ENCODE results near the gene DNAJC19. TPM values are rescaled to one million over a fixed set of nuclear protein-coding genes. Genes with fewer than 3 reads are reported as not detected.
"Not testable (repeated sequence)": the region's sequence is repeated elsewhere in the genome, so short reads cannot be mapped to it uniquely, and the experiment has no call there.

Gene DNAJC19
- total and polyA plus RNA-seq, 5 donors from 2014 or later, result 23.8 to 112 (median 88.3) TPM

DNA sequence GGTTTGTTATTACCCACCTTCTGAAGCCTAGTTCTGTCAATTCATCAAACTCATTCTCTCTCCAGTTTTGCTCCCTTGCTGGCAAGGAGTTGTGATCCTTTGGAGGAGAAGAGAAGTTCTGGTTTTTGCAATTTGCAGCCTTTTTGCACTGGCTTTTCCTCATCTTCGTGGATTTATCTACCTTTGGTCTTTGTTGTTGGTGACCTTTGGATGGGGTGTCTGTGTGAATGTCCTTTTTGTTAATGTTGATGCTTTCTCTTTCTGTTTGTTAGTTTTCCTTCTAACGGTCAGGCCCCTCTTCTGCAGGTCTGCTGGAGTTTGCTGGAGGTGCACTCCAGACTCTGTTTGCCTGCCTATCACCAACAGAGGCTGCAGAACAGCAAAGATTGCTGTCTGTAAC lies 13.9 kb upstream of the DNAJC19 start:
- DNase-seq; H3K9me3 ChIP-seq (ENCODE audit: control insufficient read depth in 2 of 2, low read length in 2 of 2); H3K36me3 ChIP-seq (ENCODE audit: control insufficient read depth, insufficient read depth, low read length); H3K4me3 Mint-ChIP-seq; H3K27ac Mint-ChIP-seq; H3K4me1 ChIP-seq (ENCODE audit: control insufficient read depth, insufficient read depth, low read length, poor library complexity, severe bottlenecking); H3K36me3 Mint-ChIP-seq; H3K4me3 ChIP-seq (ENCODE audit: low read depth, low read length); H3K27ac ChIP-seq (ENCODE audit: insufficient read depth, low read length, poor library complexity, severe bottlenecking); ATAC-seq (ENCODE audit: low read depth in 2 of 2); H3K27me3 ChIP-seq (ENCODE audit: control insufficient read depth, insufficient read depth, low read length); H3K4me1 Mint-ChIP-seq: not testable (repeated sequence)
- Mint-ChIP-seq H3K27me3 (peaks cover 11% of the 10 kb centered on the region), H3K9me3 (peaks cover 2 to 33% (median 6%) of the 10 kb centered on the region in 7 donors)

DNA sequence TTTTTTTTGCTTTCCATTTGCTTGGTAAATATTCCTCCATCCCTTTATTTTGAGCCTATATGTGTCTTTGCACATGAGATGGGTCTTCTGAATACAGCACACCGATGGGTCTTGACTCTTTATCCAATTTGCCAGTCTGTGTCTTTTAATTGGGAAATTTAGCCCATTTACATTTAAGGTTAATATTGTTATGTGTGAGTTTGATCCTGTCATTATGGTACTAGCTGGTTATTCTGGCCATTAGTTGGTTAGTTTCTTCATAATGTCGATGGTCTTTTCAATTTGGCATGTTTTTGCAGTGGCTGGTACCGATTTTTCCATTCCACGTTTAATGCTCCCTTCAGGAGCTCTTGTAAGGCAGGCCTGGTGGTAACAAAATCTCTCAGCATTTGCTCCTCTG lies 12.8 kb upstream of the DNAJC19 start:
- not testable (repeated sequence) for H3K27ac ChIP-seq (ENCODE audit: insufficient read depth, low read length, poor library complexity, severe bottlenecking); H3K4me3 Mint-ChIP-seq; ATAC-seq (ENCODE audit: low read depth in 2 of 2); H3K27me3 ChIP-seq (ENCODE audit: control insufficient read depth, insufficient read depth, low read length); H3K4me1 ChIP-seq (ENCODE audit: control insufficient read depth, insufficient read depth, low read length, poor library complexity, severe bottlenecking); H3K36me3 Mint-ChIP-seq; H3K27ac Mint-ChIP-seq; DNase-seq; H3K36me3 ChIP-seq (ENCODE audit: control insufficient read depth, insufficient read depth, low read length); H3K4me3 ChIP-seq (ENCODE audit: low read depth, low read length); H3K9me3 ChIP-seq (ENCODE audit: control insufficient read depth in 2 of 2, low read length in 2 of 2); H3K4me1 Mint-ChIP-seq
- H3K27me3 Mint-ChIP-seq, result peaks cover 11% of the 10 kb centered on the region
- peaks cover 4 to 33% (median 6%) of the 10 kb centered on the region in 7 donors for H3K9me3 Mint-ChIP-seq

GRCh38 chr3:180996415-180996932 lies 6.9 kb upstream of the DNAJC19 start:
- H3K36me3 Mint-ChIP-seq, result peaks cover 4% of the 10 kb centered on the region
- no peak for ATAC-seq (ENCODE audit: low read depth in 2 of 2)
- H3K4me3 Mint-ChIP-seq, result no peak overlapping the region
- peaks cover 0 to 2% (median under 1%) of the 10 kb centered on the region in 4 donors for H3K4me1 Mint-ChIP-seq
- no peak for DNase-seq
- Histone ChIP-seq H3K27me3 (ENCODE audit: control insufficient read depth, insufficient read depth, low read length) (peaks cover 8% of the 10 kb centered on the region), H3K36me3 (ENCODE audit: control insufficient read depth, insufficient read depth, low read length) (no peaks in the 10 kb centered on the region), H3K4me1 (ENCODE audit: control insufficient read depth, insufficient read depth, low read length, poor library complexity, severe bottlenecking) (no peaks in the 10 kb centered on the region), H3K9me3 (ENCODE audit: control insufficient read depth in 2 of 2, low read length in 2 of 2) (no peaks in the 10 kb centered on the region), H3K4me3 (ENCODE audit: low read depth, low read length) (no peak overlapping the region), H3K27ac (ENCODE audit: insufficient read depth, low read length, poor library complexity, severe bottlenecking) (no peak overlapping the region)
- peaks cover 11% of the 10 kb centered on the region for H3K27me3 Mint-ChIP-seq
- peaks cover 0 to 12% (median 4%) of the 10 kb centered on the region in 7 donors for H3K9me3 Mint-ChIP-seq
- no peak overlapping the region for H3K27ac Mint-ChIP-seq

GRCh38 chr3:180990505-180990904 lies 969 bp upstream of the DNAJC19 start:
- Mint-ChIP-seq H3K27ac (peak overlapping the region; percentile 94 to 99 (median 98)), H3K9me3 (no peaks in the 10 kb centered on the region), H3K4me3 (peak overlapping the region; percentile 94 to 98 (median 96)), H3K27me3 (peaks cover 15% of the 10 kb centered on the region), H3K36me3 (peaks cover 3% of the 10 kb centered on the region), H3K4me1 (peaks cover 23 to 51% (median 30%) of the 10 kb centered on the region in 4 donors)
- no peak for DNase-seq
- H3K27me3 ChIP-seq (ENCODE audit: control insufficient read depth, insufficient read depth, low read length), result peaks cover 3% of the 10 kb centered on the region
- no peak overlapping the region for H3K27ac ChIP-seq (ENCODE audit: insufficient read depth, low read length, poor library complexity, severe bottlenecking)
- H3K4me3 ChIP-seq (ENCODE audit: low read depth, low read length), result peak overlapping the region; percentile 100
- peaks cover 23% of the 10 kb centered on the region for H3K4me1 ChIP-seq (ENCODE audit: control insufficient read depth, insufficient read depth, low read length, poor library complexity, severe bottlenecking)
- peaks cover 4% of the 10 kb centered on the region for H3K36me3 ChIP-seq (ENCODE audit: control insufficient read depth, insufficient read depth, low read length)
- no peaks in the 10 kb centered on the region for H3K9me3 ChIP-seq (ENCODE audit: control insufficient read depth in 2 of 2, low read length in 2 of 2)
- no peak for ATAC-seq (ENCODE audit: low read depth in 2 of 2)

GRCh38 chr3:180987344-180987743 lies 2.2 kb downstream of the DNAJC19 start:
- peak overlapping the region in 2 of 3 donors; percentile 49 to 55 for H3K27ac Mint-ChIP-seq
- H3K4me1 ChIP-seq (ENCODE audit: control insufficient read depth, insufficient read depth, low read length, poor library complexity, severe bottlenecking), result peaks cover 23% of the 10 kb centered on the region
- H3K36me3 ChIP-seq (ENCODE audit: control insufficient read depth, insufficient read depth, low read length), result peaks cover 21% of the 10 kb centered on the region
- ATAC-seq (ENCODE audit: low read depth in 2 of 2), result no peak
- H3K9me3 ChIP-seq (ENCODE audit: control insufficient read depth in 2 of 2, low read length in 2 of 2), result no peaks in the 10 kb centered on the region
- H3K27me3 Mint-ChIP-seq, result peaks cover 15% of the 10 kb centered on the region
- no peaks in the 10 kb centered on the region for H3K27me3 ChIP-seq (ENCODE audit: control insufficient read depth, insufficient read depth, low read length)
- H3K27ac ChIP-seq (ENCODE audit: insufficient read depth, low read length, poor library complexity, severe bottlenecking), result no peak overlapping the region
- DNase-seq, result no peak
- H3K4me3 ChIP-seq (ENCODE audit: low read depth, low read length), result no peak overlapping the region
- H3K36me3 Mint-ChIP-seq, result peaks cover 6% of the 10 kb centered on the region
- H3K4me1 Mint-ChIP-seq, result peaks cover 23 to 61% (median 33%) of the 10 kb centered on the region in 4 donors
- no peaks in the 10 kb centered on the region for H3K9me3 Mint-ChIP-seq
- H3K4me3 Mint-ChIP-seq, result peak overlapping the region in 3 of 4 donors; percentile 4 to 98 (median 94)

- ATAC-seq (ENCODE audit: low read depth in 2 of 2); H3K27me3 ChIP-seq (ENCODE audit: control insufficient read depth, insufficient read depth, low read length); H3K27ac Mint-ChIP-seq; H3K9me3 Mint-ChIP-seq; H3K9me3 ChIP-seq (ENCODE audit: control insufficient read depth in 2 of 2, low read length in 2 of 2); H3K36me3 Mint-ChIP-seq; DNase-seq; H3K4me3 ChIP-seq (ENCODE audit: low read depth, low read length); H3K27ac ChIP-seq (ENCODE audit: insufficient read depth, low read length, poor library complexity, severe bottlenecking): not testable (repeated sequence)
- Mint-ChIP-seq H3K4me1 (peaks cover 28 to 65% (median 36%) of the 10 kb centered on the region in 4 donors), H3K27me3 (peaks cover 13% of the 10 kb centered on the region), H3K4me3 (peak overlapping the region in 2 of 4 donors; percentile 47 to 53)
- peaks cover 27% of the 10 kb centered on the region for H3K36me3 ChIP-seq (ENCODE audit: control insufficient read depth, insufficient read depth, low read length)
- peaks cover 23% of the 10 kb centered on the region for H3K4me1 ChIP-seq (ENCODE audit: control insufficient read depth, insufficient read depth, low read length, poor library complexity, severe bottlenecking)
Measured at GRCh38 chr3:180986366-180986765, 3.2 kb downstream of the DNAJC19 start.

DNA sequence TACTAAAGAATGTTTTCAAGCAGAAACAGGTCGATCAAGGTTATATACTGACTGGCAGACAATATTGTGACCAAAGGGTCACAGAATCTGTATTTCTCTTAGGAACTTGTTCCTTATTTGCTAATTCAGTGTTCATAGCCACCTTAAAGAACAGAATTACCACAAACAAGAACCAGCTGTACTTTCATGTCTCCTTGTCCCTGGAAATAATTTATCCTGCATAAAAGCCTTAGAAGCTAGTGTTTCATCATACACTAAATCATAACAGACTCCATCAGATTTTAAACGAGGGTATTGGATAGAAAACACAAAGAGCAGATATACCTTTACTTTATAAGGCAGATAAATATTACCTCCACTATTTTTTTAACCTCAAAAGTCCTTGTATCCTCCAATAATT lies 6.4 kb downstream of the DNAJC19 start:
- DNase-seq, result no peak

GRCh38 chr3:180981912-180982311 lies 7.6 kb downstream of the DNAJC19 start:
- peak overlapping the region in 1 of 4 donors; percentile 21 for H3K4me3 Mint-ChIP-seq
- no peak overlapping the region for H3K27ac ChIP-seq (ENCODE audit: insufficient read depth, low read length, poor library complexity, severe bottlenecking)
- peak overlapping the region in 1 of 3 donors; percentile 0 for H3K27ac Mint-ChIP-seq

More for the DNA sequence above, 6.4 kb downstream of the DNAJC19 start:
- Mint-ChIP-seq H3K9me3 (no peaks in the 10 kb centered on the region), H3K4me3 (no peak overlapping the region), H3K27me3 (no peaks in the 10 kb centered on the region), H3K36me3 (peaks cover 9% of the 10 kb centered on the region), H3K27ac (peak overlapping the region in 2 of 3 donors; percentile 45 to 87), H3K4me1 (peaks cover 16 to 39% (median 19%) of the 10 kb centered on the region in 4 donors)
- H3K27me3 ChIP-seq (ENCODE audit: control insufficient read depth, insufficient read depth, low read length), result no peaks in the 10 kb centered on the region
- peaks cover 38% of the 10 kb centered on the region for H3K36me3 ChIP-seq (ENCODE audit: control insufficient read depth, insufficient read depth, low read length)
- no peak for ATAC-seq (ENCODE audit: low read depth in 2 of 2)
- no peak overlapping the region for H3K4me3 ChIP-seq (ENCODE audit: low read depth, low read length)
- H3K4me1 ChIP-seq (ENCODE audit: control insufficient read depth, insufficient read depth, low read length, poor library complexity, severe bottlenecking), result peaks cover 3% of the 10 kb centered on the region
- no peak overlapping the region for H3K27ac ChIP-seq (ENCODE audit: insufficient read depth, low read length, poor library complexity, severe bottlenecking)
- no peaks in the 10 kb centered on the region for H3K9me3 ChIP-seq (ENCODE audit: control insufficient read depth in 2 of 2, low read length in 2 of 2)

More at GRCh38 chr3:180981912-180982311, 7.6 kb downstream of the DNAJC19 start:
- ATAC-seq (ENCODE audit: low read depth in 2 of 2) (no peak), DNase-seq (no peak)
- peaks cover 6 to 27% (median 12%) of the 10 kb centered on the region in 4 donors for H3K4me1 Mint-ChIP-seq
- H3K27me3 ChIP-seq (ENCODE audit: control insufficient read depth, insufficient read depth, low read length), result no peaks in the 10 kb centered on the region
- peaks cover 9% of the 10 kb centered on the region for H3K36me3 Mint-ChIP-seq
- no peaks in the 10 kb centered on the region for H3K27me3 Mint-ChIP-seq
- H3K36me3 ChIP-seq (ENCODE audit: control insufficient read depth, insufficient read depth, low read length), result peaks cover 43% of the 10 kb centered on the region
- no peak overlapping the region for H3K4me3 ChIP-seq (ENCODE audit: low read depth, low read length)
- H3K4me1 ChIP-seq (ENCODE audit: control insufficient read depth, insufficient read depth, low read length, poor library complexity, severe bottlenecking), result no peaks in the 10 kb centered on the region
- H3K9me3 ChIP-seq (ENCODE audit: control insufficient read depth in 2 of 2, low read length in 2 of 2), result no peaks in the 10 kb centered on the region
- no peaks in the 10 kb centered on the region for H3K9me3 Mint-ChIP-seq
